ENCODE measurements around the gene MAGEB4. TPM values are rescaled to one million over a fixed set of nuclear protein-coding genes. Genes with fewer than 3 reads are reported as not detected.

The MAGEB4 gene
- total RNA-seq, 1 donor from 2014 or later: not detected

- Histone ChIP-seq H3K4me1 (no peaks in the 10 kb centered on the region), H3K79me2 (ENCODE audit: low read depth) (no peaks in the 10 kb centered on the region), H2AFZ (replicated peaks) (no peak overlapping the region), H4K20me1 (ENCODE audit: low read depth) (no peaks in the 10 kb centered on the region), H3K4me3 (no peak overlapping the region), H3K27me3 (no peaks in the 10 kb centered on the region), H3F3A (ENCODE audit: low read depth) (no peaks in the 10 kb centered on the region), H3K4me2 (no peak overlapping the region), H3K36me3 (no peaks in the 10 kb centered on the region), H3K9ac (no peak overlapping the region), H3K9me3 (ENCODE audit: low read depth) (no peaks in the 10 kb centered on the region), H3K27ac (no peak overlapping the region)
- Mint-ChIP-seq H3K27me3 (ENCODE audit: insufficient read depth, low read depth) (no peaks in the 10 kb centered on the region), H3K9me3 (peaks cover 2% of the 10 kb centered on the region), H3K4me3 (no peak overlapping the region), H3K36me3 (no peaks in the 10 kb centered on the region), H3K4me1 (no peaks in the 10 kb centered on the region), H3K27ac (no peak overlapping the region)
- TF ChIP-seq EZH2 (IDR thresholded peaks at IDR 0.05): no peak
- no peak for DNase-seq (ENCODE audit: low spot score)
These were observed 41.8 kb downstream of the MAGEB4 start for GRCh38 chrX:30283456-30284200.

Other genes starting within 250 kb of the MAGEB4 start
- gene MAGEB2, start 26.4 kb upstream of the MAGEB4 start, total RNA-seq (ENCODE audit: low replicate concordance): not detected in 2 replicates
- not detected in 2 replicates for gene MAGEB3, start 11.3 kb upstream of the MAGEB4 start, total RNA-seq (ENCODE audit: low replicate concordance)
- not detected in 2 replicates for gene MAGEB1, start 5.1 kb downstream of the MAGEB4 start, total RNA-seq (ENCODE audit: low replicate concordance)
- not detected in 2 replicates for gene NR0B1, start 67.4 kb downstream of the MAGEB4 start, total RNA-seq (ENCODE audit: low replicate concordance)

Measured in neural progenitor cell (in vitro differentiated cells).